Smooth muscle cell (in vitro differentiated cells): ENCODE results near the gene UBE4A. TPM values are rescaled to one million over a fixed set of nuclear protein-coding genes. Genes with fewer than 3 reads are reported as not detected.

Experiments
- DNase-seq: peaks from one replicate; lab custom pipeline; 2025; ENCODE audit not compliant: unreplicated experiment; lab: John Stamatoyannopoulos, UW
- H2AFZ ChIP-seq: fragments of 200-600 bp; sonication (generic); 2 replicates; pipeline ENCODE4 v1.6.0; 2016; ENCODE audit warnings: antibody characterized with exemption, low read depth, mild to moderate bottlenecking
- H3F3A ChIP-seq: fragments of 200-600 bp; sonication (generic); 2 replicates; pipeline ENCODE4 v1.6.0; 2017; ENCODE audit warnings: antibody characterized with exemption, low read depth
- H3K27ac ChIP-seq: fragments of 200-600 bp; sonication (generic); 2 replicates; pipeline ENCODE4 v1.5.1; 2016; ENCODE audit warnings: low read depth, mild to moderate bottlenecking
- H3K27me3 ChIP-seq: fragments of 200-600 bp; sonication (generic); 2 replicates; pipeline ENCODE4 v1.6.1; 2016; ENCODE audit warnings: low read depth, mild to moderate bottlenecking
- H3K36me3 ChIP-seq: fragments of 200-600 bp; sonication (generic); 2 replicates; pipeline ENCODE4 v1.5.1; 2016; ENCODE audit warnings: low read depth
- H3K4me1 ChIP-seq: fragments of 200-600 bp; sonication (generic); 2 replicates; pipeline ENCODE4 v1.5.1; 2016; ENCODE audit warnings: low read depth
- H3K4me2 ChIP-seq: fragments of 200-600 bp; sonication (generic); 2 replicates; pipeline ENCODE4 v1.6.0; 2016; ENCODE audit warnings: mild to moderate bottlenecking
- H3K4me3 ChIP-seq: fragments of 200-600 bp; sonication (generic); 2 replicates; pipeline ENCODE4 v1.5.1; 2016; ENCODE audit warnings: mild to moderate bottlenecking
- H3K79me2 ChIP-seq: fragments of 200-600 bp; sonication (generic); 2 replicates; pipeline ENCODE4 v1.6.0; 2016; ENCODE audit warnings: low read depth, mild to moderate bottlenecking
- H3K9ac ChIP-seq: fragments of 200-600 bp; sonication (generic); 2 replicates; pipeline ENCODE4 v1.6.0; 2016; ENCODE audit warnings: low read depth
- H3K9me3 ChIP-seq: fragments of 200-600 bp; sonication (generic); replicated peaks from 2 replicates; pipeline ENCODE4 v1.5.1; 2016; ENCODE audit warnings: low read depth
- H4K20me1 ChIP-seq: fragments of 200-600 bp; sonication (generic); 2 replicates; pipeline ENCODE4 v1.6.0; 2016; ENCODE audit warnings: low read depth
- CTCF ChIP-seq: fragments of 200-600 bp; sonication (generic); IDR thresholded peaks from 2 replicates; pipeline ENCODE4 v1.5.1; 2017; ENCODE audit warnings: borderline replicate concordance, mild to moderate bottlenecking, antibody characterized with exemption; ENCODE audit not compliant: insufficient read depth, poor library complexity, severe bottlenecking
- WGBS: methylation state at CpG from one replicate; pipeline ENCODE4 v1.1.7; 2016; ENCODE audit warnings: low lambda C conversion rate; 5-methylcytosine and 5-hydroxymethylcytosine counted together
- polyA plus RNA-seq: library from polyadenylated mRNA; unstranded; fragments of >200 nt; fragmentation: Nextera tagmentation; extraction: Ambion mirVana; gene quantifications from 2 replicates; pipeline ENCODE4 v1.2.1, GENCODE V29; 2016
- total RNA-seq: library from RNA; depleted of rRNA; stranded (reverse); fragments of >200 nt; gene quantifications from 2 replicates; pipeline ENCODE4 v1.2.3, GENCODE V29; 2014

UBE4A gene, protein sequence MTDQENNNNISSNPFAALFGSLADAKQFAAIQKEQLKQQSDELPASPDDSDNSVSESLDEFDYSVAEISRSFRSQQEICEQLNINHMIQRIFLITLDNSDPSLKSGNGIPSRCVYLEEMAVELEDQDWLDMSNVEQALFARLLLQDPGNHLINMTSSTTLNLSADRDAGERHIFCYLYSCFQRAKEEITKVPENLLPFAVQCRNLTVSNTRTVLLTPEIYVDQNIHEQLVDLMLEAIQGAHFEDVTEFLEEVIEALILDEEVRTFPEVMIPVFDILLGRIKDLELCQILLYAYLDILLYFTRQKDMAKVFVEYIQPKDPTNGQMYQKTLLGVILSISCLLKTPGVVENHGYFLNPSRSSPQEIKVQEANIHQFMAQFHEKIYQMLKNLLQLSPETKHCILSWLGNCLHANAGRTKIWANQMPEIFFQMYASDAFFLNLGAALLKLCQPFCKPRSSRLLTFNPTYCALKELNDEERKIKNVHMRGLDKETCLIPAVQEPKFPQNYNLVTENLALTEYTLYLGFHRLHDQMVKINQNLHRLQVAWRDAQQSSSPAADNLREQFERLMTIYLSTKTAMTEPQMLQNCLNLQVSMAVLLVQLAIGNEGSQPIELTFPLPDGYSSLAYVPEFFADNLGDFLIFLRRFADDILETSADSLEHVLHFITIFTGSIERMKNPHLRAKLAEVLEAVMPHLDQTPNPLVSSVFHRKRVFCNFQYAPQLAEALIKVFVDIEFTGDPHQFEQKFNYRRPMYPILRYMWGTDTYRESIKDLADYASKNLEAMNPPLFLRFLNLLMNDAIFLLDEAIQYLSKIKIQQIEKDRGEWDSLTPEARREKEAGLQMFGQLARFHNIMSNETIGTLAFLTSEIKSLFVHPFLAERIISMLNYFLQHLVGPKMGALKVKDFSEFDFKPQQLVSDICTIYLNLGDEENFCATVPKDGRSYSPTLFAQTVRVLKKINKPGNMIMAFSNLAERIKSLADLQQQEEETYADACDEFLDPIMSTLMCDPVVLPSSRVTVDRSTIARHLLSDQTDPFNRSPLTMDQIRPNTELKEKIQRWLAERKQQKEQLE
- total RNA-seq, result 52.4 and 62.1 TPM in 2 replicates
- 17.3 and 17.6 TPM in 2 replicates for polyA plus RNA-seq

GRCh38 chr11:118359295-118359958 is at the start of gene UBE4A:
Gene UBE4A, plus strand, starts transcription at chr11:118359600. Its CDS starts 5,481 bp downstream, at chr11:118365081.
- H3K36me3 ChIP-seq, result no peaks in the 10 kb centered on the region
- peak within 1 kb of the TSS; percentile 89 for H3K9ac ChIP-seq
- DNase-seq, result peak; percentile 45
- H3K79me2 ChIP-seq, result peaks cover 37% of the 10 kb centered on the region
- peaks cover 9% of the 10 kb centered on the region for H3K4me1 ChIP-seq
- H2AFZ ChIP-seq, result peak within 1 kb of the TSS; percentile 96
- H3F3A ChIP-seq, result peaks cover 7% of the 10 kb centered on the region
- H3K4me2 ChIP-seq, result peak within 1 kb of the TSS; percentile 89
- no peaks in the 10 kb centered on the region for H3K27me3 ChIP-seq
- 8% methylated on average over 33 of the region's 33 CpGs for WGBS
- H3K9me3 ChIP-seq, result no peaks in the 10 kb centered on the region
- peak within 1 kb of the TSS; percentile 73 for H3K4me3 ChIP-seq
- peaks cover 30% of the 10 kb centered on the region for H4K20me1 ChIP-seq
- TF ChIP-seq CTCF, result no peak
- H3K27ac ChIP-seq, result peak within 1 kb of the TSS; percentile 34

DNA sequence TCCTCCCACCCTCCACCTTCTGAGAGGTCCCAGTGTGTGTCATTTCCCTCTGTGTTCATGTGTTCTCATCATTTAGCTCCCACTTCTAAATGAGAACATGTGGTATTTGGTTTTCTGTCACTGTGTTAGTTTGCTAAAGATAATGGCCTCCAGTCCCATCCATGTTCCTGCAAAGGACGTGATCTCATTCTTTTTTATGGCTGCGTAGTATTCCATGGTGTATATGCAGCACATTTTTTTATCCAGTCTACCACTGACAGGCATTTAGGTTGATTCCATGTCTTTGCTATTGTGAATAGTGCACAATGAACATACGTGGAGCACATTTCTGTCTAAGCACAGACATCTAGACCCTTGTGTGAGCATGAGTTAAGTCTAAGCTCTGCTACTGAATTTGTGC is 49.1 kb upstream of the UBE4A start:
- Histone ChIP-seq H3K4me3 (no peak overlapping the region), H3K27me3 (peaks cover 7% of the 10 kb centered on the region), H3K4me1 (peaks cover 3% of the 10 kb centered on the region), H3K79me2 (no peaks in the 10 kb centered on the region), H3K4me2 (no peak overlapping the region), H3K9ac (no peak overlapping the region), H3K9me3 (no peaks in the 10 kb centered on the region), H3F3A (no peaks in the 10 kb centered on the region), H3K36me3 (no peaks in the 10 kb centered on the region), H4K20me1 (no peaks in the 10 kb centered on the region), H3K27ac (no peak overlapping the region), H2AFZ (no peak overlapping the region)
- no peak for TF ChIP-seq CTCF
- 96% methylated on average over 3 of the region's 3 CpGs for WGBS
- DNase-seq, result no peak

GRCh38 chr11:118310781-118311485 is 48.5 kb upstream of the UBE4A start:
- Histone ChIP-seq H3K36me3 (no peaks in the 10 kb centered on the region), H2AFZ (no peak overlapping the region), H3K79me2 (no peaks in the 10 kb centered on the region), H4K20me1 (no peaks in the 10 kb centered on the region), H3K4me1 (peaks cover 8% of the 10 kb centered on the region), H3K27me3 (peaks cover 7% of the 10 kb centered on the region), H3F3A (no peaks in the 10 kb centered on the region), H3K9me3 (no peaks in the 10 kb centered on the region), H3K4me2 (no peak overlapping the region), H3K27ac (no peak overlapping the region), H3K4me3 (no peak overlapping the region), H3K9ac (no peak overlapping the region)
- 81% methylated on average over 3 of the region's 3 CpGs for WGBS
- TF ChIP-seq CTCF, result no peak
- no peak for DNase-seq
